HG03025 (cell line): ENCODE measurements around the gene STX8.

Experiments
- ATAC-seq: cut with Tn5 transposase; IDR thresholded peaks from one replicate; pipeline ENCODE4 v1.9.1; 2021; ENCODE audit warnings: mild to moderate bottlenecking, moderate library complexity; ENCODE audit not compliant: unreplicated experiment, low FRiP score

The STX8 gene

GRCh38 chr17:9322326-9322725 lies 253.3 kb downstream of the STX8 start:
- ATAC-seq: no peak

- ATAC-seq: no peak
Measured at GRCh38 chr17:9321890-9322289, 253.7 kb downstream of the STX8 start.

- no peak for ATAC-seq
Measured at GRCh38 chr17:9315360-9315759, 260.3 kb downstream of the STX8 start.

GRCh38 chr17:9313346-9313745 lies 262.3 kb downstream of the STX8 start:
- no peak for ATAC-seq

- no peak for ATAC-seq
Measured at GRCh38 chr17:9309216-9309615, 266.4 kb downstream of the STX8 start.

- no peak for ATAC-seq
Measured at GRCh38 chr17:9308069-9308468, 267.6 kb downstream of the STX8 start.

- no peak for ATAC-seq
Measured at GRCh38 chr17:9307313-9307998, 268.2 kb downstream of the STX8 start.

GRCh38 chr17:9306086-9306485 lies 269.5 kb downstream of the STX8 start:
- ATAC-seq: no peak

GRCh38 chr17:9299695-9300094 lies 275.9 kb downstream of the STX8 start:
- ATAC-seq: no peak

GRCh38 chr17:9298776-9299295 lies 276.8 kb downstream of the STX8 start:
- ATAC-seq: no peak

- no peak for ATAC-seq
Measured at GRCh38 chr17:9298135-9298534, 277.5 kb downstream of the STX8 start.

GRCh38 chr17:9294661-9295210 lies 280.9 kb downstream of the STX8 start:
- no peak for ATAC-seq

- no peak for ATAC-seq
Measured at GRCh38 chr17:9292561-9292941, 283.1 kb downstream of the STX8 start.

GRCh38 chr17:9291912-9292560 lies 283.6 kb downstream of the STX8 start:
- no peak for ATAC-seq

- no peak for ATAC-seq
Measured at GRCh38 chr17:9290226-9290613, 285.4 kb downstream of the STX8 start.

GRCh38 chr17:9287306-9287705 lies 288.3 kb downstream of the STX8 start:
- no peak for ATAC-seq

GRCh38 chr17:9286434-9286833 lies 289.2 kb downstream of the STX8 start:
- ATAC-seq: no peak

- no peak for ATAC-seq
Measured at GRCh38 chr17:9285602-9286427, 289.8 kb downstream of the STX8 start.

GRCh38 chr17:9284884-9285283 lies 290.7 kb downstream of the STX8 start:
- ATAC-seq: no peak

- ATAC-seq: no peak
Measured at GRCh38 chr17:9283909-9284308, 291.7 kb downstream of the STX8 start.

- ATAC-seq: no peak
Measured at GRCh38 chr17:9279893-9280292, 295.7 kb downstream of the STX8 start.
